GM21723 (cell line): ENCODE data around the gene GLS.

ENCODE experiments used
- ATAC-seq: cut with Tn5 transposase; IDR thresholded peaks from one replicate; pipeline ENCODE4 v1.9.1; 2021; ENCODE audit warnings: mild to moderate bottlenecking, moderate library complexity; ENCODE audit not compliant: unreplicated experiment

GLS gene

GRCh38 chr2:191012346-191012745, 131.7 kb downstream of the GLS start:
- no peak for ATAC-seq

- peak; percentile 9 for ATAC-seq
Measured at GRCh38 chr2:191012845-191013681, 132.4 kb downstream of the GLS start.

- no peak for ATAC-seq
Measured at GRCh38 chr2:191013682-191013931, 133.0 kb downstream of the GLS start.

GRCh38 chr2:191013932-191014652, 133.5 kb downstream of the GLS start, which contains the start of gene STAT1:
TSS of gene STAT1 (minus strand) at chr2:191014171. CDS start at chr2:191010003, 4,168 bp downstream.
- ATAC-seq = peak; percentile 84

- peak; percentile 5 for ATAC-seq
Measured at GRCh38 chr2:191014653-191015020, 134.0 kb downstream of the GLS start.
